Measurements from ENCODE around the gene DCLRE1A.
A peak's percentile ranks its signal among the peaks of the same experiment; 100 is the strongest.

DCLRE1A gene

DNA sequence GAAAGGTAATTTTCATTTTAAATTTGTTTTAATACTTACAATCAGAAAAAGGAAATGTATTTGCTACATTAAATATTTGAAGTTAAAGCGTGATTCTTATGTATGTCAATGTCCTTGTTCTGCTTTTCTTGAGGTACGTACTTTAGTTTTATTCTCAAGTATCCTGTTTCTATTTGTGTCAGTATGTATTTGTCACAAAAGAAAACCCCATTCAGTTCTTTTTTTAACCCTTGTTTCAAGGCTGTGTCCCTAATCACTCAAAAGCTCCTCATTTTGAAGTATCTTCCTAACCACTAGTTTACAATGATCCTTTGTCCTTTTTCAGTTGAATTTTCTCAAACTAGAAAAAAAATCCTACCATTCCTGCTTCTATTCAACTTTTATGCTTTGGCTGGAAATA, 25.8 kb upstream of the DCLRE1A start:
- DNase-seq (ENCODE audit: insufficient read length): no peak
- TF ChIP-seq POLR2AphosphoS5 (IDR thresholded peaks at IDR 0.05; ENCODE audit: low read depth, low read length) (no peak), TAF1 (IDR thresholded peaks at IDR 0.05; ENCODE audit: borderline replicate concordance, low read depth, low read length) (no peak), POLR2A (IDR thresholded peaks at IDR 0.05; ENCODE audit: low read depth, low read length) (no peak)
- FAIRE-seq: peak; percentile 72

DNA sequence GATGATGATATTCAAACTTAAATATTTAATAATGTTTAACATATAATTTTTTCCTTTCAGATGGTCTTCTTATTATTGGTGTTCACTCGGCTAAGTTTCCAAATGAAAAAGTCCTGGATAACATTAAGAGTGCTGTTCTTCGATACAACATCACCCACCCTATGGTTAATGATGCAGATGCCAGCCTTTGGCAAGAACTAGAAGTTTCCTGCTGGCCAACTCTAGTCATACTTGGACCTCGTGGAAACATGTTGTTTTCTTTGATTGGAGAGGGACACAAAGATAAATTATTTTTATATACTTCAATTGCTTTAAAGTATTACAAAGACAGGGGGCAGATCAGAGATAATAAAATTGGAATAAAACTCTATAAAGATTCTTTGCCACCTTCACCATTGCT, 22.6 kb upstream of the DCLRE1A start:
- DNase-seq (ENCODE audit: insufficient read length): no peak
- no peak for TF ChIP-seq POLR2A (IDR thresholded peaks at IDR 0.05; ENCODE audit: low read depth, low read length)
- TF ChIP-seq TAF1 (IDR thresholded peaks at IDR 0.05; ENCODE audit: borderline replicate concordance, low read depth, low read length): no peak
- TF ChIP-seq POLR2AphosphoS5 (IDR thresholded peaks at IDR 0.05; ENCODE audit: low read depth, low read length): no peak
- no peak for FAIRE-seq

DNA sequence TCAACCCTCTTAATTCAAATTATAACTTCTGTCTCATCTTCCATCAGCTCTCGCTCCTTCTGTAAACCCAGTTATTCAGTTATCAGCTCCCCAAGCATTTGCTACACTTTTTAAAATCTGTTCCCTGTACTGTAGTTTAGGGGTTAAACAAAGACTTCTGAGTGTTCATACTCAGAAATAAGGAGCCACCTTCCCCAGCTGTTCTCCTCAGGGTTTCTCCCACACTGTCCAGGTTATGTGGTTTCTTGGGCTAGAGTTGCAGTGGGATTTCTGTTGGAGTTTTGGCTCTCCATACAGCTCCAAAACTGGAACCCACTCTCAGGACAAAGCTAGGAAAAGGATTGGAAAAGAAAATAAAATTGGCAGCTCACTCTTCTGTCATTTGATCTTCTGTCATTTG, 21.3 kb upstream of the DCLRE1A start:
- no peak for FAIRE-seq

DNA sequence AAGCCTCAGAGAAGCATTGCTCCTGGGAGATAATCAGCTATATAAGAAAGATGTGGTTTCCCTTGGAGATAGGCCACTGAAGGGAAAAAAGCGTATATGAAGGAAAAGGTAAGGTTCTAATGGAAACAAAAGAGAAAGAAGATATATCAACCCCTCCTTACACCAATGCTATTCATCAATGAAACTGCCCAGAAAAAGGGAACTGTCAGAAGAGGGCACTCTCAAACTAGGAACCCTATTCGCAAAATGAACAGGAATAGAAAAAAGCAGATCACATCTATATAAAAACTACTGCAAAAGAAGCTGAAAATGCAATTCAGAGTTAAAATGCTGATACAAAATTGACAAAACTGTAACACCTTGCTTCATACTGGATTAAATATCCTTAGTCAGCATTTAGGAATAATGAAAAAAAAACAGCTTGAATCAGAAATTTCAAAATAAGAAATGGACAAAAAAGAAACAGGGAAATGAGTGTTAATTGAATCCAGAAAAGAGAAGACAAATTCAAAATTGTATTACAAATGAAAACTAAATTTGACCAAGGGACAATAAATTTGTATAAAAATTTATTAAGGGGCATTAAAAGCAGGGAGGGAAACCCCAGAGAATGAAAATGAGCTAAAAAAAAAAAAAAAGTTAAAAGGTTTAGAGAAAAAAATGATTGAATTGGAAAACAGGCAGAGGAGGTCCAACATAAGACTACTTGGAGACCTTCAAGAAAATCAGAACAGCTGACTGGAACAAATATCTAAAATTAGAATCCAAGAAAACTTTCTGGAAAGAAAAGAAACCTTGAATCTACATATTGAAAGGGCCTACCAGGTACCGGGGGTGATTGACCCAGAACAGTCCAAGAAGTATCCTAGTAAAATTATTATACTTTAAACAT, 18.5 kb upstream of the DCLRE1A start:
- no peak for FAIRE-seq
- TF ChIP-seq POLR2A (IDR thresholded peaks at IDR 0.05; ENCODE audit: low read depth, low read length) (no peak), TAF1 (IDR thresholded peaks at IDR 0.05; ENCODE audit: borderline replicate concordance, low read depth, low read length) (no peak), POLR2AphosphoS5 (IDR thresholded peaks at IDR 0.05; ENCODE audit: low read depth, low read length) (no peak)
- DNase-seq (ENCODE audit: insufficient read length): no peak

More for the DNA sequence above, 21.3 kb upstream of the DCLRE1A start:
- TF ChIP-seq TAF1 (IDR thresholded peaks at IDR 0.05; ENCODE audit: borderline replicate concordance, low read depth, low read length) (no peak), POLR2AphosphoS5 (IDR thresholded peaks at IDR 0.05; ENCODE audit: low read depth, low read length) (no peak), POLR2A (IDR thresholded peaks at IDR 0.05; ENCODE audit: low read depth, low read length) (no peak)
- DNase-seq (ENCODE audit: insufficient read length): no peak

DNA sequence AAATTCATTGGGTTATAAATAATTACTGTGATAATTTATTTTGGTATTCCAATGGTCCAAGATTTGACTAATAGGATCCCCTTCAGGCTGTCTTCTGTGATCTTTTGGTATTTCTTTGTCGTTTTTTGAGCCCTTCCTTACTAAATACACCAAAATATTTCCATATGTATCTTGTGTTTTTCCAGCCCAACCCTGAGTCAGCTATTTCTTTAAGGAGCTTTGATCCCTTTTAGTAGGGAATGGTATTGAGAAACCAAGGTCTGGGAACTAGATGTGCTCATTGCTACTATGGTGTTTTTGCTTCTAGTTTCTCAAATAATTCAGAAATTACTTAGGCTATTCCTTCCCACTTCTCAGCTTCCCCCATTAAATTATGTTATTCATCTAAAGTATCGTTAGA, 15.9 kb upstream of the DCLRE1A start:
- FAIRE-seq: no peak
- TF ChIP-seq POLR2A (IDR thresholded peaks at IDR 0.05; ENCODE audit: low read depth, low read length) (no peak), POLR2AphosphoS5 (IDR thresholded peaks at IDR 0.05; ENCODE audit: low read depth, low read length) (no peak), TAF1 (IDR thresholded peaks at IDR 0.05; ENCODE audit: borderline replicate concordance, low read depth, low read length) (no peak)
- no peak for DNase-seq (ENCODE audit: insufficient read length)

DNA sequence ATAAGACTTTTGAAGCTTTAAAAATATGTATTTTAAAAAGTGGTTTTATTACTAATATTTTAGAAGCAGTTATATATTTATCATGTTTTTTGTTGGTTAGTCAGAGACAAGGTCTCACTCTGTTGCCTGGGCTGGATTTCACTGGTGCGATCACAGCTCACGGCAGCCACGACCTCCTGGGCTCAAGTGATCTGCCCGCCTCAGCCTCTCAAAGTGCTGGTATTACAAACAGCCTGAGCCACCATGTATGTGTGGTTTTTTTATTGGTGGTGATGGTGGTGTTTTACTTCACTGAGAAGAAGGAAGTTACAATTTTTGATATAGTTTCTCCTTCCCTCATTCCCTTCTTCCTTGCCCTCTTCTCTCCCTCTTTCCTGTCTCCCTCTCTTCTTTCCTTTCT, 14.0 kb upstream of the DCLRE1A start:
- FAIRE-seq: no peak
- TF ChIP-seq POLR2A (IDR thresholded peaks at IDR 0.05; ENCODE audit: low read depth, low read length): no peak
- no peak for TF ChIP-seq POLR2AphosphoS5 (IDR thresholded peaks at IDR 0.05; ENCODE audit: low read depth, low read length)
- TF ChIP-seq TAF1 (IDR thresholded peaks at IDR 0.05; ENCODE audit: borderline replicate concordance, low read depth, low read length): no peak
- no peak for DNase-seq (ENCODE audit: insufficient read length)

DNA sequence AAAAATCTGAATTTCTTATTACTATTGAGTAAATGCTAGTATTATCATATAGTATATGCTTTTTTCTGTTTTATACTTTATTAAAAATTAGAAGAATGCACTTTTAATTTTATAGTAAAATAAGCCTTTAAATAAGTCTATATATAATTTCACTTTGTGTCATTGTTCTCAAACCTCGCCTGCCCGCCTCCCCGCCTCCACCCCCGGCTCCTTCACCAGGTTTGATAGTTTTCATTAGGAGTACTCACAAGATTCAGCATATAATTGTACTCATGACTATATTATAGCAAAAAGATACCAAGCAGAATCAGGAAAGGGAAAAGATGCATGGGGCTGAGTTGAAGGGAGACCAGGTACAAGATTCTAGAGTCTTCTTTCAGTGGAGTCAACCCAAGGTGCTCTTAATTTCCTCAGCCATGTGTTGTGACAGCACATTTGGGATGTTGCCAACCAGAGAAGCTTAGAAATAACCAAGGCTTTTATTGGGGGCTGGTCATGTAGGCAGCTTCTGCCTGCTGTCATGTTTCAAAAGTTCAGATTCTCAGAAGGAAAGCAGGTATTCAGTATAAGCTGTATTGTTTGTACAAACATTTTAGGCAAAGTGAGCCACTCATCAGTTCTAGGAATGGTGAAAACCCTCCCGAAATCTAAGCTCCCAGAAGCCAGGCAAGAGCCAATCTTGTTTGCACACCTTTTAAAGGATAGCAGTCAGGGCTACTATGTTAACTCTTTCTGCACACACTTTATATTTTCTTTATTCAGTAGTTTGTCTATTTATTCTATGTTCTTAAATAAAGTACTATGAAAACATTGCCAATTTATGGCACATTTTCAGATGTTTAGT, 12.9 kb upstream of the DCLRE1A start:
- no peak for DNase-seq (ENCODE audit: insufficient read length)
- no peak for FAIRE-seq

DNA sequence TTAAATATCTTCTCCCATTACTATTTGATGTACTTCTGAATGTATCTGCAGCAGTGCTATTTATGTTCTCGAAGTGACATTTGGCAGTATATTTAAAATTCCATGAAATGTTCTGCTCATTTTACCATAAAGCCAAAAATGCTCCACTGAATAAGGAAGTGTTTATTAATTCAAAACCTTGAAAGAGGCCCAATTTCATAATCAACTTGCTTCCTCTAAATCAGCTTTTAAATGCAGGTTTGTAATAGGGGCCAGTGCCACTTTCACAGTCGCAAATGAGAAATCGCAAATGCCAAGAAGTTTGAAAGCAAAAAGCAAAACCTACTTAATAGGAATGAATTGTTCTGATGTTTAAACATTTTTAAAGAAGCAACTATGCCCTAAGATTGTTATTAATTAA, 12.0 kb upstream of the DCLRE1A start:
- DNase-seq (ENCODE audit: insufficient read length) (no peak), FAIRE-seq (no peak)
- TF ChIP-seq POLR2AphosphoS5 (IDR thresholded peaks at IDR 0.05; ENCODE audit: low read depth, low read length): no peak

More for the DNA sequence above, 12.9 kb upstream of the DCLRE1A start:
- no peak for TF ChIP-seq POLR2A (IDR thresholded peaks at IDR 0.05; ENCODE audit: low read depth, low read length)
- no peak for TF ChIP-seq TAF1 (IDR thresholded peaks at IDR 0.05; ENCODE audit: borderline replicate concordance, low read depth, low read length)
- TF ChIP-seq POLR2AphosphoS5 (IDR thresholded peaks at IDR 0.05; ENCODE audit: low read depth, low read length): no peak

DNA sequence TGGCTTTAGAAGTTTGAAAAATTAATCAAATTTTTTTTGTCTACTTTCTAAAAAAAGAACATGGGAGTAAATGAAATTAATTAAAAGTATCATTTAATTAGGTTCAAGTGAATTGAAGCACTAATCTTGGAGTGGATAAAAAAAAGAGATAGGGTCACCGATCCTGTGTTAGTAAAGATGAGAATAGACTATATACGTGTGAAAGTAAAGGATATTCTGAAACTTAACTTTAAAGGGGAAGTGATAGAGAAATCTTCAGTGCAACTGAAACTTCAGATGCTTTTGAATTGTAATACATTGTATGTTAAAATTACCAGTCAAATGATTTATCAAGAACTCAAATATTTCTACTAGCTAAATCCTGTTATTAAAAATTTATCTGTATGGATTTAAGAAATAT, 5.4 kb upstream of the DCLRE1A start:
- FAIRE-seq (peak; percentile 21), DNase-seq (ENCODE audit: insufficient read length) (no peak)
- TF ChIP-seq POLR2A (IDR thresholded peaks at IDR 0.05; ENCODE audit: low read depth, low read length) (no peak), POLR2AphosphoS5 (IDR thresholded peaks at IDR 0.05; ENCODE audit: low read depth, low read length) (no peak), TAF1 (IDR thresholded peaks at IDR 0.05; ENCODE audit: borderline replicate concordance, low read depth, low read length) (no peak)

DNA sequence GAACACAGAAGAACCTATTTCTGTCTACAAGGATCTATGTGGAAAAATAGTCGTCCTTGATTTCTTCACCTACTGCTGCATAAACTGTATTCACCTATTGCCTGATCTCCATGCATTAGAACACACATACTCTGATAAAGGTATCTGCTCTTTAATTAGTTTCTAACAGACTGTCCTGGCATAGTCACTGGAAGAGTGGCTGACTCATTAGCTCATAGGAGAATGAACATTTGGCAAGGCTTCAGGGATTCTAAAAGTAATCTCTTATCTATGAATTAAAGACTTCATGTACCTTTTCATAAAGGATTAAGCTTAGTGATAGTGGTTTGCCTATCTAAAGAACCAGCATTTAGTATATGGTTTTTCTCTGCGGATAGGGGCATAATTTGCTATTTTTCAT, 4.7 kb upstream of the DCLRE1A start:
- DNase-seq (ENCODE audit: insufficient read length) (no peak), FAIRE-seq (peak; percentile 9)
- no peak for TF ChIP-seq TAF1 (IDR thresholded peaks at IDR 0.05; ENCODE audit: borderline replicate concordance, low read depth, low read length)
- TF ChIP-seq POLR2A (IDR thresholded peaks at IDR 0.05; ENCODE audit: low read depth, low read length): no peak
- no peak for TF ChIP-seq POLR2AphosphoS5 (IDR thresholded peaks at IDR 0.05; ENCODE audit: low read depth, low read length)

DNA sequence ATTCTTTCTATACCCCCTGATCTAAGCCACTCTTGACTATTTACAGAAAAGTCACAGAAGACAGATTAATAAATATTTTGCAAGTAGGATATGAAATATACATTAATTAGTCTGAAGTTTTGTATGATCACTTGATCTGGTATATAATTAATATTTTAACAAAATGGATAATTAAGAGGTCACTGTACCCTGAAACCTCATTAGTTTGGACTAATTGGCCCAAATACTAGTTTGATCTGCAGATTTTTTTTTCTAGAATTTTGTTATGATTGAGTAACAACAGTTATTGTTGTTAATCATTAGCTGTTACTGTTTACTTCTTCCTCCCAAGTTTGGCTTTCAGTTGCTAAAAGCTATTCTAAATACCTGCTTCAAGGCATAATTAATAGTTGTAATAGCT, 3.3 kb upstream of the DCLRE1A start:
- TF ChIP-seq TAF1 (IDR thresholded peaks at IDR 0.05; ENCODE audit: borderline replicate concordance, low read depth, low read length) (no peak), POLR2AphosphoS5 (IDR thresholded peaks at IDR 0.05; ENCODE audit: low read depth, low read length) (no peak), POLR2A (IDR thresholded peaks at IDR 0.05; ENCODE audit: low read depth, low read length) (no peak)
- no peak for DNase-seq (ENCODE audit: insufficient read length)
- peak; percentile 69 for FAIRE-seq

Data from GM12892 (cell line).